T-helper 2 cell (primary cell): ENCODE measurements around the gene CAPN6.
A peak's percentile ranks its signal among the peaks of the same experiment; 100 is the strongest.

Source experiments
- DNase-seq, 5 experiments: peaks; one replicate each; pipeline versions ENCODE4 v3.0.0 to v3.0.0-alpha.2; 2012 to 2022
- total RNA-seq, 2 donors: gene quantifications; one replicate each; lab custom pipeline; 2026; lab: John Stamatoyannopoulos, UW

CAPN6 gene
- 0 to 0.31 reads per million in 2 donors for total RNA-seq

GRCh38 chrX:111270339-111270738, at the start of gene CAPN6:
CAPN6 (minus strand) TSS chrX:111270483; CDS start chrX:111263936, 6,547 bp downstream.
- DNase-seq = no peak

DNA sequence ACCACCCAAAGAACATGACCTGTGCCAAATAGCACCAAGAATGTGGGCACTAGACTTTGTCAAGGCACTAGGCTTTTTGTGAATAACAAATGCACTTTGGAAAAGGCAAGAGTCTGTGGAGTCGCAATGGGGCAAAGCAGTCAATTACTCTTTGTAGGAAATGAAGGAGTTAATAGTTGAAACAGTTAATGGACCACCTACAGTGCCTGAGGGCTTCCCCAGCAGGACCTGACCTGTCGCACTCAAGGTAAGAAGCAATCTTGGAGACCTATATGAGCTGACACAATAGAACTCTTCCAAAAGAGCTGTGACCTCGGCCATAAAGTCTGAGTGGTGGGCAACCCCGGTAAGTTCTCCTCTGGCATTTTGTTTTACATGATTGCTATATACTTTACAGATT, 49.2 kb upstream of the CAPN6 start:
- DNase-seq = no peak

- DNase-seq = no peak
Observed at GRCh38 chrX:111318901-111319300, 48.6 kb upstream of the CAPN6 start.

DNA sequence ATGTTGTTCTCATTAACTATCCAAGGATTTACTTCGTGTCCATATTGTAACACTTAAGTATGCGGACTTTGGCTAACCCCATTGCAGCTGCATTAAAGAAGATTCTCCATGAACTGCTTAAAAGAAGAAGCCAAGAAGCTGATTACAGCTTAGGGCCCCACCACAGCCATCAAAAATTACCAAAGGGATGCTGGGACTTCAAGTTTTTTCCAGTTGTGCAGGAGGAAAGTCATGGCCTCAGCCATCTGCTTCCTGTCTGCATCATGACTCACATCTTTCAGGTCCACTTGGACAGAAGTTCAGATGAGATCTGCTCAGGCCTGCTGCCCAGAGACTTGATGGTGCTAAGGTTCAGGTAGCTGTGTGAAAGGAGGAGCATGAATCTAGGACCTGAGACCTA, 38.8 kb upstream of the CAPN6 start:
- no peak for DNase-seq

- DNase-seq = no peak
Observed at GRCh38 chrX:111308039-111308438, 37.8 kb upstream of the CAPN6 start.

GRCh38 chrX:111302284-111302683, 32.0 kb upstream of the CAPN6 start:
- no peak for DNase-seq

GRCh38 chrX:111288841-111289240, 18.6 kb upstream of the CAPN6 start:
- no peak for DNase-seq

- DNase-seq = no peak
Observed at GRCh38 chrX:111284631-111285293, 14.5 kb upstream of the CAPN6 start.

DNA sequence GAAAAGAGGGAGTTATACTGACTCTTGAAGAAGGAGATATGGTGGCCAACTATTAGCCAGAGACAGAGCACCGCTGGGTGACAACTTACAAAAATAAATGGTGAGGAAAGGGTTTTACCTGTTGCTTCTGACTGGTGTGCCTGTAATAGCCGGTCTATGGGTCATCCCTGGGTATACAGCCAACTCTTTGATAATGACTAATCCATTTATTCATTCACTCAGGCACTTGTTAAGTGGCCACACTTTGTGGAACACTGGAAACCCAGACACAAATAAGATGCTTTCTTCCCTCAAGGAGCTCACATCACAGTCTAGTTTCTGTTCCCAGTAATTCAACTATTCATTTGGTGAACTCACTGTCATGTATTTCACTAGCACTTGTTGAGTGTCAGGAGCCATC, 13.2 kb upstream of the CAPN6 start:
- no peak for DNase-seq

DNA sequence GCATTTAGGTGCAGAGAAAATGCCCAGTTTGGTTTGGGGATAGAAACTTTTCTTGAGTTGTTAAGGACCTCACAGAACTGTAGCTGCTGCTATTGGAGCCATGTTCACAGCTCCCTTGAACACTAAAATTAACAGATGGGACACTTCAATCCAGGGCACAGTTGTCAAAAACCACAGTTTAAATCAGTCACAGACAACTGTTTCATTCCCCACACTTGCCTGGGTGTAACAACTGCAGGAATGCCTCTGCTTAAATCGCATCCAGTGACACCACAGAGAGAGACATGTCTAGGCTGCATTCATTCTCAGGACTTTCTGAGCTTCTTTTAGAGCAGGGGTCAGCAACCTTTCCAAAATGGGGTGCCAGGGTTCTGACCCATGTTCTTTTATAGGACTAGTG, 12.7 kb upstream of the CAPN6 start:
- DNase-seq = no peak

DNA sequence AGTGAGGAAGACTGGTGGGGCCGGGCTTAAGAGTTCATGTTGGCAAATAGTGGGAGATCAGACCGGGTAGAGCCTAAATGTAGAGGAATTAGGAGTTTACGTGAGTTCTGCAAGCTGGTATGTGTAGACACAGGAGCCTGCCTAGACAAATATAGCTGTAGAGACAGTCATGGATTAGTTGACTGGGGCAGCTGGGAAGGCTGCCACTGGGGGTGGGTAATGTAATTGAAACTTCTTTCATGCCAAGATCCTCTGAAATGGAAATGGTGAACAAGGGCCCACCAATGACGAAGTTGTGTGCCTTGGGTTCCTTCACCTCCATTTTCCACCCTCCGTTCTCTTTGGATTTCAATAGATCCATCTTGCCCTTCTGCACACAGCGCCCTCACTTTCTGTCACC, 11.9 kb upstream of the CAPN6 start:
- no peak for DNase-seq

- DNase-seq = no peak
Observed at GRCh38 chrX:111268506-111268905, 1.8 kb downstream of the CAPN6 start.

- no peak for DNase-seq
Observed at GRCh38 chrX:111265486-111265885, 4.8 kb downstream of the CAPN6 start.

DNA sequence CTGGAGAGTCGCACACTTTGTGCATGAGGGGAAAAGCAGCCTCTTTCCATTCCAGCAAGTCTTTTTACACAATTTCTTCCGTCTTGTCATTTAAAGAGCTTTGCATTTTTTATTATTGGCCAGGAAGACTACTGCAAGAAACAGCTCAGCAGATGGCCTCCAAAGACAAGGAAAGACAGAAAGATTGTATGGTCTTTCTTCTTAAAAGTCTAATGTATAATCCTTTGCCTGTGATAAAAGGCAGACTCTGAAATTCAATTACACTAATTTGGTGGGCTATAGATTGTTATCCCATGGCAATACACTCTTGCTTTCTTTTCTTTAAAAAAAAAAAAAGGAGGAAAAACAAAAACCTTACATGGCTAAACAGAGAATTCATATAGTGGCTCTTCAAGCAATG, 5.9 kb downstream of the CAPN6 start:
- no peak for DNase-seq

DNA sequence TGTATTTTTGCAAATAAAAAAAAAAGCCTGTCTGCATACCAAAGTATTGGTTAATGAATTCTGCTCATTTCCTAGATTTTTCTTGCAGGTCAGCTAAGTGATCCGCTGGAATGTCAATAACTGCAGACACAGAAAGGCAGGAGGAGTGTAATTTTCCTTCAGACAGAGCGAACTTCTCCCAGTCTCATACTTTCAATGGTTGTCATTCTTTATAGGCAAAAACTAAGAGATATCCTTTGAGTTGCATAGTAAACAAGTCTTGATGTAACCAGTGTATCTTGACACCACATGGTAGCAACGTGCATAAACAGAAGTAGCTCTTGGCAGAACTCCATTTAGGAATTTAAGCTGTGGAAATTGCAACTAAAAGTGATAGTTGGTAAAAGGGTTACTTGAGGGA, 8.2 kb downstream of the CAPN6 start:
- DNase-seq = no peak

GRCh38 chrX:111260451-111260850, 9.8 kb downstream of the CAPN6 start:
- no peak for DNase-seq

DNA sequence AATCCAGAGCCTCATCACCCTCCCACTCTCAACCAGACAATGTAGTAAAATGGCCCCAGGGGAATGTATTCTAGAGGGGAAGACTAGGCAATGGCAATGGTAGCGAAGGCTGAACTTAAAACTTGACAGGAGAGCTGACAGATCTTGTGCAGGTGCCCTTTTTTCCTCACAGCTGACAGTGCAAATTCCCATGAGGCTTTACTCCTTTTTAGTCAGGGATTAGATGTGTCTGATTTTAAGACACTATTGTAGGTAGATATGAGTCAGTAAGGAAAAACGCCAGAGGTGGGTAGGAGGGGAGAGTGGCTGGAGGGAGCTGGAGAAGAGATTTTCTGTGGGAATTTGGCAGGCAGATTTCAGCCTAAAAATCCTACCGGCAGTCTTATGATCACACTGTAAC, 10.7 kb downstream of the CAPN6 start:
- DNase-seq = no peak

DNA sequence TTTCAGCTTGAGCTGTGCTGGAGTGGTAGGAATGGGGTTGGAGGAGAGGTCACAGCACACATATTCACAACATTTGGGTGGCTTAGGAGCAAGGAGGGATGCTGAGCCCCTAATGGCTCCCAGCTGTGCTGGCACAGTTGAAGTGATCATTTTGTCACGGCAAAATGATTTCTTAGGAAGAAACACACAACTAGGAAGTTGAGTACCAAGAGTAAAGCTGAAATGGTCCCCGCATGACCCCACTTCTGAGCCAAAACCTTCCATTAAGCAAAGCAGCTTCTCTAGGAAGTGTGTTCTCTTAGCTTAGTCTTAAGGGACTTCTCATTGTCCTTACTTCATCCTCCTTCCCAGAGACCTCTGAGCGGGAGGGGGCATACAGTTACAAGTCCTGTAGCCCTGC, 12.6 kb downstream of the CAPN6 start:
- DNase-seq = no peak

- no peak for DNase-seq
Observed at GRCh38 chrX:111254896-111255693, 15.2 kb downstream of the CAPN6 start.

GRCh38 chrX:111244235-111244750, 26.0 kb downstream of the CAPN6 start:
- DNase-seq = peak in 1 of 5 experiments; percentile 15

DNA sequence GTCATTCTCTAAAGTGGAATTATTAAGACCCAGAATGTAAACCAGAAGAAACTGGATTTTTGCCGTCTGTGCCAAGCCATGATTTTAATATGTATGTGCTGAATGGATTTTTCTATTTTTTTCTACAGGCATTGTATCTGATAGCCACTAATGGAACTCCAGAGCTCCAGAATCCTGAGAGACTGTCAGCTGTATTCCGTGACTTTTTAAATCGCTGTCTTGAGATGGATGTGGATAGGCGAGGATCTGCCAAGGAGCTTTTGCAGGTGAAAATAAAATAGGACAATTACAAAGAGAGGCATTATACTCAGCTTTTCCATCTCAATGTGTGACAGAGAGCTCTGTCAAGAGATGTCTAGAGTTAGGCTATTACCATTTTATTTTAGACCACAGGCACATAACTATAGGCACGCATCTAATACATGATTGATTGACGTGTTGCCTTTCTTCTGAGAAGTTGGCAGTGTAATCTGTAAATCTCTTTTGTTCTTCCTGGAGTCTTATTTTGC, 53.9 kb downstream of the CAPN6 start:
- no peak for DNase-seq

DNA sequence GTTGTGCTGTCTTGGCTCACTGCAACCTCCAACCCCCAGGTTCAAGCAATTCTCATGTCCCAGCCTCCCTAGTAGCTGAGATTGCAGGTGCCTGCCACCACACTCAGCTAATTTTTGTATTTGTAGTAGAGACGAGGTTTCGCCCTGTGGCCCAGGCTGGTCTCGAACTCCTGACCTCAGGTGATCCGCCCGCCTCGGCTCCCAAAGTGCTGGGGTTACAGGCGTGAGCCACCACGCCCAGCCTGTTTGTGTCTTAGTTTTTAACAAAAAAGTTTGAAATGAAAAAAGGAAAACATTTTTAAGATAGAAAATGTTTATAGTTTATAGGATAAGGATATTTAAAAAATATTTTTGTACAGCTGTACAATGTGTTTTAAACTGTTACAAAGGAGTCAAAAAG, 62.4 kb downstream of the CAPN6 start:
- DNase-seq = no peak

DNA sequence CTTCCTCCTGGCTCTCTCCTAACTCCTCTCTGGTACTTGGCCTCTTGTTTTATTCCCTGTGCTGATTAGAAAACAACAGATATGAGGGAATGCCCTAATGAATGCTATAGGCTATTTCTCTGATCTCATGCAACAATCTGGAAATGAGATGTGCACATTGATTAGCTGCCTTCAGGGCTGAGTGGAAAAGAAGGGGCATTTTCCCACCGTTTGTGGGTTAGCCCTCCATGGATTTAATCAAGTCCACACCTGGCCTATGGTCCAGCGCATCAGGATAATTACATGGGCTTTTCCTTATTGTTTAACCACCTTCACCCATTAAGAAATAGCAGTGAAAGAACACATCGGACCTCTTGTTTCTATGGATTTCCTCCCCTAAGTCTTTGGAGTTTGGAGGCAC, 70.0 kb downstream of the CAPN6 start:
- DNase-seq = no peak

- no peak for DNase-seq
Observed at GRCh38 chrX:111199505-111199904, 70.8 kb downstream of the CAPN6 start.
